GM10266 (cell line): Measurements from ENCODE around the gene UTS2B.

Source experiments
- DNase-seq: peaks from one replicate; pipeline ENCODE4 v3.0.0; 2012; ENCODE audit errors: extremely low spot score
- CTCF ChIP-seq: IDR thresholded peaks from 2 replicates; pipeline ENCODE4 v1.5.1; 2012; ENCODE audit warnings: mild to moderate bottlenecking, low read depth; ENCODE audit not compliant: control insufficient read depth, insufficient read depth; ENCODE audit errors: missing control alignments

The UTS2B gene

GRCh38 chr3:191313296-191313695 lies 17.0 kb downstream of the UTS2B start:
- no peak for TF ChIP-seq CTCF
- no peak for DNase-seq

- TF ChIP-seq CTCF = no peak
- DNase-seq = no peak
These were observed 23.0 kb downstream of the UTS2B start for GRCh38 chr3:191307341-191307740.

GRCh38 chr3:191306428-191306827 lies 23.9 kb downstream of the UTS2B start:
- no peak for DNase-seq
- TF ChIP-seq CTCF = no peak

GRCh38 chr3:191303596-191303995 lies 26.7 kb downstream of the UTS2B start:
- no peak for TF ChIP-seq CTCF
- no peak for DNase-seq

- no peak for DNase-seq
- TF ChIP-seq CTCF = no peak
These were observed 27.9 kb downstream of the UTS2B start for GRCh38 chr3:191302451-191302850.

GRCh38 chr3:191301782-191302411 lies 28.4 kb downstream of the UTS2B start:
- TF ChIP-seq CTCF = no peak

GRCh38 chr3:191301017-191301416 lies 29.3 kb downstream of the UTS2B start:
- DNase-seq = no peak
- TF ChIP-seq CTCF = no peak

More at GRCh38 chr3:191301782-191302411, 28.4 kb downstream of the UTS2B start:
- DNase-seq = no peak
